KMS-11 (cell line): ENCODE measurements around the gene TPM4.

ENCODE experiments used
- H2AFZ ChIP-seq: fragments of 200-600 bp; sonication (generic); 2 replicates; pipeline ENCODE4 v1.6.1; 2016; ENCODE audit warnings: antibody characterized with exemption, mixed run types, low read depth
- H3K27ac ChIP-seq: fragments of 200-600 bp; sonication (generic); 2 replicates; pipeline ENCODE4 v1.6.1; 2016; ENCODE audit warnings: mild to moderate bottlenecking, mixed run types
- H3K27me3 ChIP-seq: fragments of 200-600 bp; sonication (generic); 2 replicates; pipeline ENCODE4 v1.6.1; 2017; ENCODE audit warnings: mild to moderate bottlenecking, low read depth, mixed run types, moderate library complexity; ENCODE audit not compliant: insufficient read depth
- H3K36me3 ChIP-seq: fragments of 200-600 bp; sonication (generic); 2 replicates; pipeline ENCODE4 v1.6.1; 2017; ENCODE audit warnings: mild to moderate bottlenecking, mixed run types; ENCODE audit not compliant: insufficient read depth
- H3K4me1 ChIP-seq: fragments of 200-600 bp; sonication (generic); 2 replicates; pipeline ENCODE4 v1.6.1; 2016; ENCODE audit warnings: mild to moderate bottlenecking, low read depth, mixed run types; ENCODE audit not compliant: poor library complexity, severe bottlenecking
- H3K4me2 ChIP-seq: fragments of 200-600 bp; sonication (generic); 2 replicates; pipeline ENCODE4 v1.7.0; 2016; ENCODE audit warnings: mild to moderate bottlenecking, mixed run types
- H3K4me3 ChIP-seq: fragments of 200-600 bp; sonication (generic); IDR thresholded peaks from 2 replicates; pipeline ENCODE4 v1.6.1; 2017; ENCODE audit warnings: low read depth, low read length, mixed read lengths; ENCODE audit not compliant: insufficient read depth
- H3K79me2 ChIP-seq: fragments of 200-600 bp; sonication (generic); 2 replicates; pipeline ENCODE4 v1.6.1; 2016; ENCODE audit warnings: low read depth, mixed run types; ENCODE audit not compliant: insufficient read depth
- H3K9ac ChIP-seq: fragments of 200-600 bp; sonication (generic); 2 replicates; pipeline ENCODE4 v1.6.1; 2016; ENCODE audit warnings: mild to moderate bottlenecking, mixed run types
- H4K20me1 ChIP-seq: fragments of 200-600 bp; sonication (generic); 2 replicates; pipeline ENCODE4 v1.6.1; 2016; ENCODE audit warnings: mild to moderate bottlenecking, mixed run types; ENCODE audit not compliant: insufficient read depth
- TF ChIP-seq, protein P1 (sequence below): fragments of 200-600 bp; sonication (generic); conservative IDR thresholded peaks from 2 replicates; pipeline ENCODE4 v1.6.1; 2017; ENCODE audit warnings: low read depth, mild to moderate bottlenecking, antibody characterized with exemption, low read length, moderate library complexity, mixed read lengths

TPM4 gene

DNA sequence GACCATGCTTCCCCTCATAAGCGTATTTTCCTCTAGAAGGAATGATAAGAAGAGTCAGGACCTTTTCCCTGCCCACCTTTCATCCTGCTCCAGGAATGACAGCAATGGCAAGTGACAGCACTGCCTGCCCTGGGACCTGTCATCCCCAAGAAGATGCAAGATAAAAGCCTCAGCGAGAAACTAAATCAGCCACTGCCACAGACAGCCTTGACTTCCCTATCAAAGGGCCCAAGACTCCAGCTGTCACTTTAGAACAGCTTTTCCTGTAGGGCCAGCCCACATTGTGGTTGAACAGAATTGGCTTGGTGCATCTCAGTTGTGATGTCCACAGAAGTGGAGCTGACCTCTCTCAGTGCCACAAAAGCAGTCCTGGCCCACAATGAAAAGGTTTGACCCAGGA lies 36.5 kb downstream of the TPM4 start:
- no peak overlapping the region; the same call in 1 of the 2 replicates for H3K27ac ChIP-seq
- TF ChIP-seq, protein P1, sequence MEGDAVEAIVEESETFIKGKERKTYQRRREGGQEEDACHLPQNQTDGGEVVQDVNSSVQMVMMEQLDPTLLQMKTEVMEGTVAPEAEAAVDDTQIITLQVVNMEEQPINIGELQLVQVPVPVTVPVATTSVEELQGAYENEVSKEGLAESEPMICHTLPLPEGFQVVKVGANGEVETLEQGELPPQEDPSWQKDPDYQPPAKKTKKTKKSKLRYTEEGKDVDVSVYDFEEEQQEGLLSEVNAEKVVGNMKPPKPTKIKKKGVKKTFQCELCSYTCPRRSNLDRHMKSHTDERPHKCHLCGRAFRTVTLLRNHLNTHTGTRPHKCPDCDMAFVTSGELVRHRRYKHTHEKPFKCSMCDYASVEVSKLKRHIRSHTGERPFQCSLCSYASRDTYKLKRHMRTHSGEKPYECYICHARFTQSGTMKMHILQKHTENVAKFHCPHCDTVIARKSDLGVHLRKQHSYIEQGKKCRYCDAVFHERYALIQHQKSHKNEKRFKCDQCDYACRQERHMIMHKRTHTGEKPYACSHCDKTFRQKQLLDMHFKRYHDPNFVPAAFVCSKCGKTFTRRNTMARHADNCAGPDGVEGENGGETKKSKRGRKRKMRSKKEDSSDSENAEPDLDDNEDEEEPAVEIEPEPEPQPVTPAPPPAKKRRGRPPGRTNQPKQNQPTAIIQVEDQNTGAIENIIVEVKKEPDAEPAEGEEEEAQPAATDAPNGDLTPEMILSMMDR: no peak
- H3K9ac ChIP-seq: peak overlapping the region; percentile 79; the same call in 1 of the 2 replicates

DNA sequence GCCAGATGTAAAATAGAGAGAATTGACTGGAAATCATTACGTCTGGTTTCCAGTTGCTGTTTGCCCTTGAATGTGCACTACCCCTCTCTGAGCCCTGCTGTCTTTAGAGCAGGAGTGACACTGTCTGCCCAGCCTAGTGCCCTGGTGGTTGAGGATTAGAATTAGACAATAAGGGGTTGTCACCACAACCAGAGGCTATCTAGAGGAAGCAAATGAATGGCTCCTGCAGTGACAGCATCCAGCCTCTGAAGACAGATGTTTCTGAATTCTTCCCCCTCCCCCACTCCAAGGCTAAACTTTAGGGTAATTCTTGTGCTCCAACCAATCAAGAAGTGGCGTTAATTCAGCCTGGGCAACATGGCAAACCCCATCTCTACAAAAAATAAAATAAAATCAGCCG lies 37.4 kb downstream of the TPM4 start:
- no peaks in the 10 kb centered on the region for H3K27me3 ChIP-seq
- peak overlapping the region; percentile 34; the same call in 1 of the 2 replicates for H3K4me2 ChIP-seq
- no peaks in the 10 kb centered on the region for H4K20me1 ChIP-seq
- no peak overlapping the region for H2AFZ ChIP-seq
- H3K4me1 ChIP-seq: peaks cover 63% of the 10 kb centered on the region
- no peak overlapping the region for H3K4me3 ChIP-seq
- TF ChIP-seq, protein P1: no peak
- peaks cover 59% of the 10 kb centered on the region for H3K79me2 ChIP-seq
- no peak overlapping the region; the same call in 1 of the 2 replicates for H3K9ac ChIP-seq
- no peaks in the 10 kb centered on the region for H3K36me3 ChIP-seq
- no peak overlapping the region; the same call in 1 of the 2 replicates for H3K27ac ChIP-seq

More for the DNA sequence above, 36.5 kb downstream of the TPM4 start:
- H3K4me3 ChIP-seq: no peak overlapping the region
- H4K20me1 ChIP-seq: no peaks in the 10 kb centered on the region
- H3K4me1 ChIP-seq: peaks cover 54% of the 10 kb centered on the region
- peak overlapping the region; percentile 76 for H3K4me2 ChIP-seq
- H3K36me3 ChIP-seq: no peaks in the 10 kb centered on the region
- H3K27me3 ChIP-seq: no peaks in the 10 kb centered on the region
- H2AFZ ChIP-seq: no peak overlapping the region
- H3K79me2 ChIP-seq: peaks cover 56% of the 10 kb centered on the region

DNA sequence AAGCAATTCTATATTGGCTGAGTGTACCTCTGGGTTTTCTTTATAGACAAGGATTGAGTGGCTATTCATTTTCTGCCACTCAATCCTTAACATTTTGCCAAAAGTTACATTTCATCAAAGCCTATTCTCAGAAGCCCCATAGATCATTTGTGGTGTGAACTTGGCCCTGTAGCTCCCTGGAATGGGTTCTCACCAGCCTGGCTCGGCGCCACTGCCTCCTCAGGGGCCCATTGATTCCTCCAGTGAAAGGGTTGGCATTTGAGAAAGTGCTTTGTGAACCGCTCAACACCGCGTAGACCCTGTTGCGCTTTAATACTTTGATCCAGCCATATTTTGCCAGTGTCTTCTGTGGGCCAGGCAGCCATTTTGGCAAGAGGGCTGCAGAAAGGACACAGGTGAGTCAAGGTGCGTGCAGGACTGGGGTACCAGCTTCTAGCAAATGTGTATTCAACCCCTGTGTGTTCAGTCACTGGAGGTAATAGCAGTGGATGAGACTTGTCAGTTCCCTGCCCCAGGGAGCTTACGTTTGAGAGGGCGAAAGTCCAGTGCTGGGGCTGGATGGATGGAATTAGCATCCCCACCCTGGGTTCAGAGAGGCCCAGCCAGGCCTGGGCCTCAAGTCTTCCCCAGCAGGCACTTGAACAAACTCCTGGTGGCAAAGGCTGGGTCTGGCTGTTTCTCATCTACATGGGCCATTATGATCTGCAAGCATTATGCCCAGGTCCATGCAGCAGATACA lies 39.2 kb downstream of the TPM4 start:
- Histone ChIP-seq H3K27me3 (no peaks in the 10 kb centered on the region), H3K36me3 (no peaks in the 10 kb centered on the region; the same call in 1 of the 2 replicates), H3K79me2 (peaks cover 66% of the 10 kb centered on the region), H3K4me1 (peaks cover 80% of the 10 kb centered on the region), H3K4me3 (no peak overlapping the region), H2AFZ (no peak overlapping the region), H3K4me2 (no peak overlapping the region), H3K27ac (no peak overlapping the region), H3K9ac (no peak overlapping the region), H4K20me1 (no peaks in the 10 kb centered on the region)
- TF ChIP-seq, protein P1: no peak

DNA sequence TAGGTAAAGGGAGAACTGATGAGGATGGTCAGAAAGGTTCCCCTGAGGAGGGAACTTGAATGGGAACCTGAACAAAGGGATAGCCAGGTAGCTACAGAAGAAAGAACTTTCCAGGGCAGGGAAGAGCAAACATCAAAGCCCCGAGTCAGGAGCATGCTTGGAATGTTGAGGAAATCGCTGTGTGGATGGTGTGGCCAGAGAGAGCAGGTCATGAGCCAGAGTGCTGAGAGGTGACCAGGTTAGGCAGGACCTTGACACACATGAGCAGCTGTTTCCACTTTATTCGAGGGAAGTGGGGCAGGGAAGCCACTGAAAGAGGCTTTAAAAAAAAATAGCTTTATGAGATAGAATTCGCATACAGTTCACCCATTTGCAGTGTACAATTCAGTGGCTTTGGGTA lies 39.8 kb downstream of the TPM4 start:
- Histone ChIP-seq H3K27me3 (no peaks in the 10 kb centered on the region), H3K4me2 (no peak overlapping the region), H2AFZ (no peak overlapping the region), H3K9ac (no peak overlapping the region), H3K4me1 (peaks cover 82% of the 10 kb centered on the region), H3K4me3 (no peak overlapping the region), H3K27ac (no peak overlapping the region; the same call in 1 of the 2 replicates), H3K36me3 (peaks cover 4% of the 10 kb centered on the region; the same call in 1 of the 2 replicates), H4K20me1 (no peaks in the 10 kb centered on the region), H3K79me2 (peaks cover 67% of the 10 kb centered on the region)
- TF ChIP-seq, protein P1: no peak
